ENCODE results near the gene SGSM2. TPM values are rescaled to one million over a fixed set of nuclear protein-coding genes. Genes with fewer than 3 reads are reported as not detected.

SGSM2 gene
- total RNA-seq, 1 donor from 2014 or later, result 55.4 TPM

- H3K36me3 ChIP-seq, result peaks cover 27% of the 10 kb centered on the region
- H3K4me3 ChIP-seq, result peak overlapping the region; percentile 86
- TF ChIP-seq CTCF (IDR thresholded peaks at IDR 0.05), result no peak
- DNase-seq (peak; percentile 82), ATAC-seq (peak; percentile 72 to 74)
- H3K9me3 ChIP-seq, result no peaks in the 10 kb centered on the region
- no peaks in the 10 kb centered on the region for H3K27me3 ChIP-seq (ENCODE audit: low read depth)
- peak overlapping the region; percentile 84 for H3K27ac ChIP-seq
- peaks cover 14% of the 10 kb centered on the region for H3K4me1 ChIP-seq
- intact Hi-C loops (cut with DNase I), result no loop called here
Observed at GRCh38 chr17:2337544-2338314, 428 bp downstream of the SGSM2 start.

- Histone ChIP-seq H3K4me3 (peak overlapping the region; percentile 86), H3K27me3 (ENCODE audit: low read depth) (no peaks in the 10 kb centered on the region), H3K9me3 (no peaks in the 10 kb centered on the region), H3K4me1 (peaks cover 17% of the 10 kb centered on the region), H3K27ac (peak overlapping the region; percentile 84), H3K36me3 (peaks cover 22% of the 10 kb centered on the region)
- no peak for TF ChIP-seq CTCF (IDR thresholded peaks at IDR 0.05)
- DNase-seq (no peak), ATAC-seq (no peak)
- intact Hi-C loops (cut with DNase I), result no loop called here
Observed at GRCh38 chr17:2338315-2338657, 985 bp downstream of the SGSM2 start.

GRCh38 chr17:2343421-2343820 is 6.1 kb downstream of the SGSM2 start:
- Histone ChIP-seq H3K4me1 (peaks cover 24% of the 10 kb centered on the region), H3K9me3 (no peaks in the 10 kb centered on the region), H3K4me3 (no peak overlapping the region), H3K27ac (no peak overlapping the region), H3K36me3 (peaks cover 13% of the 10 kb centered on the region), H3K27me3 (ENCODE audit: low read depth) (no peaks in the 10 kb centered on the region)
- intact Hi-C loops (cut with DNase I), result no loop called here
- DNase-seq (no peak), ATAC-seq (no peak)
- TF ChIP-seq CTCF (IDR thresholded peaks at IDR 0.05), result no peak

GRCh38 chr17:2344528-2344927 is 7.2 kb downstream of the SGSM2 start:
- intact Hi-C loops (cut with DNase I), result no loop called here

GRCh38 chr17:2346475-2346874 is 9.2 kb downstream of the SGSM2 start:
- peak; percentile 86 to 90 for ATAC-seq
- DNase-seq, result peak; percentile 60

More at GRCh38 chr17:2344528-2344927, 7.2 kb downstream of the SGSM2 start:
- ATAC-seq (no peak), DNase-seq (no peak)
- no peak for TF ChIP-seq CTCF (IDR thresholded peaks at IDR 0.05)
- no peaks in the 10 kb centered on the region for H3K9me3 ChIP-seq
- H3K36me3 ChIP-seq, result peaks cover 13% of the 10 kb centered on the region
- H3K27ac ChIP-seq, result no peak overlapping the region
- H3K4me1 ChIP-seq, result peaks cover 24% of the 10 kb centered on the region
- H3K27me3 ChIP-seq (ENCODE audit: low read depth), result no peaks in the 10 kb centered on the region
- no peak overlapping the region for H3K4me3 ChIP-seq

More at GRCh38 chr17:2346475-2346874, 9.2 kb downstream of the SGSM2 start:
- intact Hi-C loops (cut with DNase I), result no loop called here
- Histone ChIP-seq H3K27ac (peak overlapping the region; percentile 28), H3K27me3 (ENCODE audit: low read depth) (no peaks in the 10 kb centered on the region), H3K4me1 (peaks cover 24% of the 10 kb centered on the region), H3K36me3 (peaks cover 13% of the 10 kb centered on the region), H3K9me3 (no peaks in the 10 kb centered on the region), H3K4me3 (no peak overlapping the region)
- TF ChIP-seq CTCF (IDR thresholded peaks at IDR 0.05), result no peak

Data from lower lobe of right lung (tissue), 2 donors.